ENCODE data around the gene SNF8. TPM values are rescaled to one million over a fixed set of nuclear protein-coding genes. Genes with fewer than 3 reads are reported as not detected.

The SNF8 gene
- total RNA-seq (2022; extraction: Qiagen RNA extraction; ENCODE audit: low read depth): 265 to 342 TPM (median 322 TPM) in 5 replicates

GRCh38 chr17:48944515-48945260, at the start of gene SNF8:
Gene SNF8, minus strand, starts transcription at chr17:48944842. Its CDS starts 108 bp downstream, at chr17:48944734.

DNA sequence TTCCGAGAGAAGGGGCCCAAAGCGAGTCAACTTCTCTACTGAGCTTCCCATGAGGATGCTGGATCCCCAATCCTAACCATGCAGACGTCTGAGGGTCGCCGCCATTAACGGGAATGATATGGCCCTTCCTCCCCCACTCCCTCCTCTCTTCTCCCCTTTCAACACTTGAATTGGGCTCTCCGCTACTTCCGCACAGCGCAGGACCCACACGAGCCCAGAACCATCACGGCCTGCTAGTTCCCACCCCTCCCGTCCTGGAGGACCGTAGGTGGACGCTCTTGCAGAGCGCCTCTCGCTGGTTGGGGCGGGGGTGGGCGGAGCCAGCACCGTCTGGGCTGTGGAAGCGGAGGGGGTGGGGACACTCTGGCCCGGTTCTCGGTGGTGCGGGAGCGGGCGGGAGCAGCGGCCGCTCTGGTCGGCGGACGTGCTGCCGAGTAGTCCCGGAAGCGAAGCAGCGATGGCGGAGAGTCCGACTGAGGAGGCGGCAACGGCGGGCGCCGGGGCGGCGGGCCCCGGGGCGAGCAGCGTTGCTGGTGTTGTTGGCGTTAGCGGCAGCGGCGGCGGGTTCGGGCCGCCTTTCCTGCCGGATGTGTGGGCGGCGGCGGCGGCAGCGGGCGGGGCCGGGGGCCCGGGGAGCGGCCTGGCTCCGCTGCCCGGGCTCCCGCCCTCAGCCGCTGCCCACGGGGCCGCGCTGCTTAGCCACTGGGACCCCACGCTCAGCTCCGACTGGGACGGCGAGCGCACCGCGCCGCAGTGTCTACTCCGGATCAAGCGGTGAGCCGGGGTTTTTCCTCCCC, 36.4 kb downstream of the SNF8 start, which contains the start of gene UBE2Z:
TSS of gene UBE2Z (plus strand) at position 361 of the 797 bp plus-strand sequence. CDS start at position 458, 97 bp downstream.

Other genes starting within 250 kb of the SNF8 start
- not detected in 5 replicates for gene PRAC1, start 222.3 kb downstream of the SNF8 start, total RNA-seq (2022; extraction: Qiagen RNA extraction; ENCODE audit: low read depth)
- not detected in 5 replicates for gene PRAC2, start 221.7 kb downstream of the SNF8 start, total RNA-seq (2022; extraction: Qiagen RNA extraction; ENCODE audit: low read depth)
- gene HOXB13, start 216.1 kb downstream of the SNF8 start, total RNA-seq (2022; extraction: Qiagen RNA extraction; ENCODE audit: low read depth): 1.7 to 2.8 TPM (median 2.7 TPM) in 5 replicates
- gene TTLL6, start 127.6 kb downstream of the SNF8 start, total RNA-seq (2022; extraction: Qiagen RNA extraction; ENCODE audit: low read depth): 0.45 to 1.5 TPM (median 0.73 TPM) in 5 replicates
- 60.6 to 81.8 TPM (median 75.8 TPM) in 5 replicates for gene CALCOCO2, start 113.8 kb downstream of the SNF8 start, total RNA-seq (2022; extraction: Qiagen RNA extraction; ENCODE audit: low read depth)
- gene ATP5MC1, start 52.1 kb downstream of the SNF8 start, total RNA-seq (2022; extraction: Qiagen RNA extraction; ENCODE audit: low read depth): 530 to 704 TPM (median 603 TPM) in 5 replicates
- gene UBE2Z, start 36.4 kb downstream of the SNF8 start, total RNA-seq (2022; extraction: Qiagen RNA extraction; ENCODE audit: low read depth): 117 to 133 TPM (median 128 TPM) in 5 replicates
- 3.9 to 4.7 TPM (median 3.9 TPM) in 5 replicates for gene GIP, start 23.8 kb upstream of the SNF8 start, total RNA-seq (2022; extraction: Qiagen RNA extraction; ENCODE audit: low read depth)
- gene IGF2BP1, start 52.5 kb upstream of the SNF8 start, total RNA-seq (2022; extraction: Qiagen RNA extraction; ENCODE audit: low read depth): 47.6 to 94.0 TPM (median 79.0 TPM) in 5 replicates
- gene B4GALNT2, start 187.9 kb upstream of the SNF8 start, total RNA-seq (2022; extraction: Qiagen RNA extraction; ENCODE audit: low read depth): 0.29 to 0.70 TPM (median 0.51 TPM) in 5 replicates